ENCODE measurements around the gene PAGR1. TPM values are rescaled to one million over a fixed set of nuclear protein-coding genes. Genes with fewer than 3 reads are reported as not detected.
A peak's percentile ranks its signal among the peaks of the same experiment; 100 is the strongest.

PAGR1 gene
- total RNA-seq, 1 experiment from 2014 or later = 60.1 TPM

DNA sequence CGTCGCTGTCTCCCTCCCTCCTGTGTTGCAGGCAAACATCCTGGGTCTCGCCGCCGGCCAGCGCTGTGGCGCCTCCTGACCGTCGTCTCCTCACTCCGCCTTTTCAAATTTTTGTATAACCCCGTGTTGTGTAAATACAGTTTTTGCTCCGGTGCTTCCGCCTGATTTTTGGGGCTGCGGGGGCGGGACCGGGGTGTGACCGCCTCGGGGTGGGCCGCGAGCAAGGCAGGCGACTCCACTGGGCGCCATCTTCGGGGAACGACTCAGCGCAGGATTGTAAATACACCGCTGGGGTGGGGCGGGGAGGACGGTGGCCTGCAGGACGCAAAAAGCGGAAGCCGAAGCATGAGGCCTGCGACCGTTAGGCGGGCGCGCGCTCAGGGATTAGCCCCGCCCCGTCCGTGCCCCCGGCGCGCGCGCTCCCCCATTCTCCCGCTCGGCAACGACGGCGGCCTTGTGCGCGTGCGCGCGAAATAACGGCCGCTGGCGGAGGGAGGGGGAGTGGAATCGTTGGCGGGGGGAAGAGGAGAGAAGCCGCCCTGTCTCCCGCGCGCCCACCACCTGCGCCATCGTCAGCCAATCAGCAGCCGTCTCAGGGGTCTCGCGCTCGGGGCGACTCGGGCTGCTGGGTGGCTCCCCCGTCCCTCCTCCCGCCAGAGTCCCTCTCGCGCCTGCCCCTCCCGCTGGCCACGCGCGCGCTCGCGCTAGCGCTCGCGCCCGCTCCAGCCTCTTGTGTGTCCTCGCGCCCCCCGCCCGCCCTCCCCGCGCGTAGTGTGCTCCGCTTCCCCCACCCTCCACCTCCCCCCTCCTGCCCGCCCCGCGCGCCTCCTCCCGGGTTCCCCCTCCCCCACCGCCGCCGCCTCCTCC lies 10.5 kb upstream of the PAGR1 start:
- DNase-seq (ENCODE audit: low spot score) (peak; percentile 97), ATAC-seq (peak; percentile 78)
- H3K27me3 Mint-ChIP-seq (ENCODE audit: low read depth) = no peaks in the 10 kb centered on the region
- H3K9me3 Mint-ChIP-seq = no peaks in the 10 kb centered on the region
- CTCF ChIA-PET = interaction anchor here (0.5 to 3.2 kb wide), 11 partner anchors 10 to 217 kb away, joined by 3 to 33 read pairs (median 5); partner anchors contain the start of gene PAGR1
- peak overlapping the region; percentile 100 for H3K27ac Mint-ChIP-seq
- POLR2A ChIA-PET = interaction anchor here (0.6 to 1.7 kb wide), 5 partner anchors 10 to 199 kb away, joined by 3 to 10 read pairs (median 6); partner anchors contain the start of genes KIF22 and PAGR1
- H3K4me1 Mint-ChIP-seq = peaks cover 43% of the 10 kb centered on the region
- H3K36me3 Mint-ChIP-seq = peaks cover 31% of the 10 kb centered on the region
- H3K4me3 Mint-ChIP-seq = peak overlapping the region; percentile 99
- TF ChIP-seq NFATC4 (CRISPR knock-in tag; IDR thresholded peaks at IDR 0.05) (peak; percentile 90), ZBTB21 (CRISPR knock-in tag; IDR thresholded peaks at IDR 0.05; ENCODE audit: borderline replicate concordance) (peak; percentile 75; the same call in 1 of the 2 replicates), SOX15 (CRISPR knock-in tag; IDR thresholded peaks at IDR 0.05) (no peak), FOXJ3 (CRISPR knock-in tag; IDR thresholded peaks at IDR 0.05; ENCODE audit: borderline replicate concordance) (no peak), ZNF317 (CRISPR knock-in tag; IDR thresholded peaks at IDR 0.05; ENCODE audit: borderline replicate concordance, low read depth) (no peak), ZNF138 (CRISPR knock-in tag; conservative IDR thresholded peaks at IDR 0.05) (no peak), ZNF423 (CRISPR knock-in tag; IDR thresholded peaks at IDR 0.05) (no peak), NFE2L1 (CRISPR knock-in tag; IDR thresholded peaks at IDR 0.05) (peak; percentile 68), KAT7 (CRISPR knock-in tag; IDR thresholded peaks at IDR 0.05; ENCODE audit: borderline replicate concordance) (no peak), CBFB (CRISPR knock-in tag; IDR thresholded peaks at IDR 0.05; ENCODE audit: low read depth) (peak; percentile 98), ETV6 (CRISPR knock-in tag; IDR thresholded peaks at IDR 0.05) (peak; percentile 83; the same call in 1 of the 2 replicates), ZNF219 (CRISPR knock-in tag; IDR thresholded peaks at IDR 0.05; ENCODE audit: borderline replicate concordance) (no peak), JAZF1 (CRISPR knock-in tag; IDR thresholded peaks at IDR 0.05) (no peak), GTF2I (CRISPR knock-in tag; conservative IDR thresholded peaks at IDR 0.05) (no peak), NR3C1 (CRISPR knock-in tag; conservative IDR thresholded peaks at IDR 0.05; ENCODE audit: low read depth) (no peak), RELA (CRISPR knock-in tag; IDR thresholded peaks at IDR 0.05; ENCODE audit: borderline replicate concordance) (no peak; the same call in 1 of the 2 replicates), CREB1 (CRISPR knock-in tag; IDR thresholded peaks at IDR 0.05) (peak; percentile 57; the same call in 1 of the 2 replicates), TP53 (CRISPR knock-in tag; IDR thresholded peaks at IDR 0.05) (no peak), NR1H2 (CRISPR knock-in tag; IDR thresholded peaks at IDR 0.05) (no peak), ZNF416 (CRISPR knock-in tag; IDR thresholded peaks at IDR 0.05) (peak; percentile 88; the same call in 1 of the 2 replicates)
- TF ChIP-seq, protein P1, sequence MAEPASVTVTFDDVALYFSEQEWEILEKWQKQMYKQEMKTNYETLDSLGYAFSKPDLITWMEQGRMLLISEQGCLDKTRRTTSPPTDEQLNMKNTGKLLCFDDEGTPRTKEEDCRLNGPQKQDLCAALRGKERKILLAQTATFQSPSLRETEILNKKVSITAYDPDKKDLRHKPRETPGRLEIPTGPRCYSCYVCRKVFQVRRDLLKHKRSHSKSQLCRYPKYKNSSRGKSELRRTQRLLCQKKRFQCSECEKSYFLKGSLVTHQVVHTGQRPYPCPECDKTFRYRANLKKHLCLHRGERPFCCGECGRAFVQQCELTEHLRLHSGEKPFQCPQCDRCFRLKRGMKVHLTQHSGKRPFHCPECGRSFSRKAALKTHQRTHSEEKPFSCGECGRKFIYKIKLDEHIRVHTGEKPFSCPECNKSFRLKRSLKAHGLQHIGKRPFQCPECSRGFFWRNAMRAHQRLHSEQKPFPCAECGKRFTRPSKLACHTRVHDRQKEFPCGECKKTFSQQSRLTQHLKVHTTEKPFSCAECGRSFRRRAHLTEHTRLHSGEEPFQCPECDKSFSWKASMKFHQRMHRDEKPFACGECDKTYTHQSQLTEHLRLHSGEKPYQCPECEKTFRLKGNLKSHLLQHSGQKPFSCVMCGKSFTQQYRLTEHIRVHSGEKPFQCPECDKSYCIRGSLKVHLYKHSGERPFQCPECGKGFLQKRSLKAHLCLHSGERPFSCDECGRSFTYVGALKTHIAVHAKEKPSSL (CRISPR knock-in tag; conservative IDR thresholded peaks at IDR 0.05) = 0 out of 2 replicates have a peak, but pooled peaks have one; percentile 12
- TF ChIP-seq, protein P2, sequence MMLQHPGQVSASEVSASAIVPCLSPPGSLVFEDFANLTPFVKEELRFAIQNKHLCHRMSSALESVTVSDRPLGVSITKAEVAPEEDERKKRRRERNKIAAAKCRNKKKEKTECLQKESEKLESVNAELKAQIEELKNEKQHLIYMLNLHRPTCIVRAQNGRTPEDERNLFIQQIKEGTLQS (CRISPR knock-in tag; conservative IDR thresholded peaks at IDR 0.05) = 0 out of 2 replicates have a peak, but pooled peaks have one; percentile 9
- TF ChIP-seq, protein P3, sequence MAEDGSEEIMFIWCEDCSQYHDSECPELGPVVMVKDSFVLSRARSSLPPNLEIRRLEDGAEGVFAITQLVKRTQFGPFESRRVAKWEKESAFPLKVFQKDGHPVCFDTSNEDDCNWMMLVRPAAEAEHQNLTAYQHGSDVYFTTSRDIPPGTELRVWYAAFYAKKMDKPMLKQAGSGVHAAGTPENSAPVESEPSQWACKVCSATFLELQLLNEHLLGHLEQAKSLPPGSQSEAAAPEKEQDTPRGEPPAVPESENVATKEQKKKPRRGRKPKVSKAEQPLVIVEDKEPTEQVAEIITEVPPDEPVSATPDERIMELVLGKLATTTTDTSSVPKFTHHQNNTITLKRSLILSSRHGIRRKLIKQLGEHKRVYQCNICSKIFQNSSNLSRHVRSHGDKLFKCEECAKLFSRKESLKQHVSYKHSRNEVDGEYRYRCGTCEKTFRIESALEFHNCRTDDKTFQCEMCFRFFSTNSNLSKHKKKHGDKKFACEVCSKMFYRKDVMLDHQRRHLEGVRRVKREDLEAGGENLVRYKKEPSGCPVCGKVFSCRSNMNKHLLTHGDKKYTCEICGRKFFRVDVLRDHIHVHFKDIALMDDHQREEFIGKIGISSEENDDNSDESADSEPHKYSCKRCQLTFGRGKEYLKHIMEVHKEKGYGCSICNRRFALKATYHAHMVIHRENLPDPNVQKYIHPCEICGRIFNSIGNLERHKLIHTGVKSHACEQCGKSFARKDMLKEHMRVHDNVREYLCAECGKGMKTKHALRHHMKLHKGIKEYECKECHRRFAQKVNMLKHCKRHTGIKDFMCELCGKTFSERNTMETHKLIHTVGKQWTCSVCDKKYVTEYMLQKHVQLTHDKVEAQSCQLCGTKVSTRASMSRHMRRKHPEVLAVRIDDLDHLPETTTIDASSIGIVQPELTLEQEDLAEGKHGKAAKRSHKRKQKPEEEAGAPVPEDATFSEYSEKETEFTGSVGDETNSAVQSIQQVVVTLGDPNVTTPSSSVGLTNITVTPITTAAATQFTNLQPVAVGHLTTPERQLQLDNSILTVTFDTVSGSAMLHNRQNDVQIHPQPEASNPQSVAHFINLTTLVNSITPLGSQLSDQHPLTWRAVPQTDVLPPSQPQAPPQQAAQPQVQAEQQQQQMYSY (CRISPR knock-in tag; IDR thresholded peaks at IDR 0.05) = peak; percentile 36; the same call in 1 of the 2 replicates
- TF ChIP-seq, protein P4, sequence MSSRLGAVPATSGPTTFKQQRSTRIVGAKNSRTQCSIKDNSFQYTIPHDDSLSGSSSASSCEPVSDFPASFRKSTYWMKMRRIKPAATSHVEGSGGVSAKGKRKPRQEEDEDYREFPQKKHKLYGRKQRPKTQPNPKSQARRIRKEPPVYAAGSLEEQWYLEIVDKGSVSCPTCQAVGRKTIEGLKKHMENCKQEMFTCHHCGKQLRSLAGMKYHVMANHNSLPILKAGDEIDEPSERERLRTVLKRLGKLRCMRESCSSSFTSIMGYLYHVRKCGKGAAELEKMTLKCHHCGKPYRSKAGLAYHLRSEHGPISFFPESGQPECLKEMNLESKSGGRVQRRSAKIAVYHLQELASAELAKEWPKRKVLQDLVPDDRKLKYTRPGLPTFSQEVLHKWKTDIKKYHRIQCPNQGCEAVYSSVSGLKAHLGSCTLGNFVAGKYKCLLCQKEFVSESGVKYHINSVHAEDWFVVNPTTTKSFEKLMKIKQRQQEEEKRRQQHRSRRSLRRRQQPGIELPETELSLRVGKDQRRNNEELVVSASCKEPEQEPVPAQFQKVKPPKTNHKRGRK (CRISPR knock-in tag; IDR thresholded peaks at IDR 0.05; ENCODE audit: borderline replicate concordance) = no peak
- TF ChIP-seq, protein P5, sequence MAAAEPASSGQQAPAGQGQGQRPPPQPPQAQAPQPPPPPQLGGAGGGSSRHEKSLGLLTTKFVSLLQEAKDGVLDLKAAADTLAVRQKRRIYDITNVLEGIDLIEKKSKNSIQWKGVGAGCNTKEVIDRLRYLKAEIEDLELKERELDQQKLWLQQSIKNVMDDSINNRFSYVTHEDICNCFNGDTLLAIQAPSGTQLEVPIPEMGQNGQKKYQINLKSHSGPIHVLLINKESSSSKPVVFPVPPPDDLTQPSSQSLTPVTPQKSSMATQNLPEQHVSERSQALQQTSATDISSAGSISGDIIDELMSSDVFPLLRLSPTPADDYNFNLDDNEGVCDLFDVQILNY (CRISPR knock-in tag; IDR thresholded peaks at IDR 0.05) = peak; percentile 99
- TF ChIP-seq, protein P6, sequence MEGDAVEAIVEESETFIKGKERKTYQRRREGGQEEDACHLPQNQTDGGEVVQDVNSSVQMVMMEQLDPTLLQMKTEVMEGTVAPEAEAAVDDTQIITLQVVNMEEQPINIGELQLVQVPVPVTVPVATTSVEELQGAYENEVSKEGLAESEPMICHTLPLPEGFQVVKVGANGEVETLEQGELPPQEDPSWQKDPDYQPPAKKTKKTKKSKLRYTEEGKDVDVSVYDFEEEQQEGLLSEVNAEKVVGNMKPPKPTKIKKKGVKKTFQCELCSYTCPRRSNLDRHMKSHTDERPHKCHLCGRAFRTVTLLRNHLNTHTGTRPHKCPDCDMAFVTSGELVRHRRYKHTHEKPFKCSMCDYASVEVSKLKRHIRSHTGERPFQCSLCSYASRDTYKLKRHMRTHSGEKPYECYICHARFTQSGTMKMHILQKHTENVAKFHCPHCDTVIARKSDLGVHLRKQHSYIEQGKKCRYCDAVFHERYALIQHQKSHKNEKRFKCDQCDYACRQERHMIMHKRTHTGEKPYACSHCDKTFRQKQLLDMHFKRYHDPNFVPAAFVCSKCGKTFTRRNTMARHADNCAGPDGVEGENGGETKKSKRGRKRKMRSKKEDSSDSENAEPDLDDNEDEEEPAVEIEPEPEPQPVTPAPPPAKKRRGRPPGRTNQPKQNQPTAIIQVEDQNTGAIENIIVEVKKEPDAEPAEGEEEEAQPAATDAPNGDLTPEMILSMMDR (IDR thresholded peaks at IDR 0.05) = no peak
